ENCODE data around the gene IGFBPL1.
"Not testable (repeated sequence)": the region's sequence is repeated elsewhere in the genome, so short reads cannot be mapped to it uniquely, and the experiment has no call there.

IGFBPL1 gene, protein sequence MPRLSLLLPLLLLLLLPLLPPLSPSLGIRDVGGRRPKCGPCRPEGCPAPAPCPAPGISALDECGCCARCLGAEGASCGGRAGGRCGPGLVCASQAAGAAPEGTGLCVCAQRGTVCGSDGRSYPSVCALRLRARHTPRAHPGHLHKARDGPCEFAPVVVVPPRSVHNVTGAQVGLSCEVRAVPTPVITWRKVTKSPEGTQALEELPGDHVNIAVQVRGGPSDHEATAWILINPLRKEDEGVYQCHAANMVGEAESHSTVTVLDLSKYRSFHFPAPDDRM

DNA sequence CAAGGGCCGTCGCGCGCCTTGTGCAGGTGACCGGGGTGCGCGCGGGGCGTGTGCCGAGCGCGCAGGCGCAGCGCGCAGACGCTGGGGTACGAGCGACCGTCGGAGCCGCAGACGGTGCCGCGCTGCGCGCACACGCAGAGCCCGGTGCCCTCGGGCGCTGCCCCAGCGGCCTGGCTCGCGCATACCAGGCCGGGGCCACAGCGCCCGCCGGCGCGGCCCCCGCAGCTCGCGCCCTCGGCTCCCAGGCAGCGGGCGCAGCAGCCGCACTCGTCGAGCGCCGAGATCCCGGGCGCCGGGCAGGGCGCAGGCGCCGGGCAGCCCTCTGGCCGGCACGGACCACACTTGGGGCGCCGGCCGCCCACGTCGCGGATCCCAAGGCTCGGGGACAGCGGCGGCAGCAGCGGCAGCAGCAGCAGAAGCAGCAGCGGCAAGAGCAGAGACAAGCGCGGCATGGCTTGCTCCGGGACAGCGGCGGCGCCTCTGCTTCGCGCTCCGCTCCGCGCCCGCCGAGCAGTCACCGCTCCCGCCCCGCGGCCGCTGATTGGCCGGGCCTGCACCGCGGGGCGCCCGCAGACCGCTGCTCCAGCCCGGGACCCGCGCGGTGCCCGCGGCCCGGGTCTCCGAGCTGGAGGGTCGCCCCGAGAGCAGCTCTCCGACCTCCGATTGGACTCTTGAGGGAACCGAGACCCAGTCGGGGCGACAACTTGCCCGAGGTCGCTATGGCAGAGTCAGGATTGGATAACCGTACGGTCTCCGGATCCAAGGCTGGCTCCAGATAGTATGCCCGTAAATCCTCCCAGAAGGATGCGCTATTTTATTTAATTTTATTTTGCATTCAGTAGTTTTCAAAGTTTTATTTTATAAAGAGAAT is at the start of gene IGFBPL1:
TSS of gene IGFBPL1 (minus strand) at position 482 of the 871 bp plus-strand sequence. CDS start at position 452, 30 bp downstream.
- ATAC-seq (replicated peaks; ENCODE audit: extremely low read depth, poor library complexity, severe bottlenecking), result no peak

DNA sequence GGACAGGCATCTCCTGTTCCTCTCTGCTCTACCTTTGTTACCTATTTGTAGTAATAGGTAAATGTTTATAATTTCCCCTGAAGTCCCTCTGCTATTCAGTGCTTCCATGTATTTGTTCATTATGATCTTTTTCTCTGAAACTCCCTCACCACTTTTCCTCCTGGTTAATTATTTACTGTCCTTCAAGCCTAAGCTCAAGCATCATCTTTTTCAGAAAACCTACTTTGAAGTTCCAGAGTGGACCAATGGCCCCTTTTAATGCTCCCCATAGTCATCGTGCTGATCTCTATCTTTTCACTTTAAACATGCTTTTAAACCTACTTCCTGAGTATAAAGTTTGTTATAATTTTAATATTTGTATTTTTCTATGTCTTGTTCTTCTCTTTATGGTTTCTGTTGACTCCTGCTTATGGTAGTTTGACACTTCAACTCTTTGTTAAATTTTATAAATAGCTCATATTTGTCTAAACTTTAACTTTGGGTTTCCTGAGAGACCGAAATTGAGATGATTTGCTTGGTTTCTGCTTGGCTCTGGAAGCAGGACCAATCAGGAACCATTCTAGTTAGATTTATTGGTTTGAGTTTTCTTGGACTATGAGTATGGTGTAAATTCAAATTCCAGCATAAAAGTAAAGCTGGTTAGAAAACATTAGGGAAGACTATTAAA is 48.5 kb upstream of the IGFBPL1 start:
- not testable (repeated sequence) for H3K36me3 Mint-ChIP-seq (ENCODE audit: insufficient read depth); H3K9me3 Mint-ChIP-seq

More for the DNA sequence above, at the start of gene IGFBPL1:
- H3K27me3 Mint-ChIP-seq, result peaks cover 86% of the 10 kb centered on the region
- no peak within 1 kb of the TSS for H3K27ac Mint-ChIP-seq (ENCODE audit: low read depth)
- H3K36me3 Mint-ChIP-seq (ENCODE audit: insufficient read depth), result no peaks in the 10 kb centered on the region
- no peaks in the 10 kb centered on the region for H3K4me1 Mint-ChIP-seq
- no peak for DNase-seq (ENCODE audit: low spot score in 2 of 2)
- no peaks in the 10 kb centered on the region for H3K9me3 Mint-ChIP-seq
- peak within 1 kb of the TSS; percentile 60 for H3K4me3 Mint-ChIP-seq

DNA sequence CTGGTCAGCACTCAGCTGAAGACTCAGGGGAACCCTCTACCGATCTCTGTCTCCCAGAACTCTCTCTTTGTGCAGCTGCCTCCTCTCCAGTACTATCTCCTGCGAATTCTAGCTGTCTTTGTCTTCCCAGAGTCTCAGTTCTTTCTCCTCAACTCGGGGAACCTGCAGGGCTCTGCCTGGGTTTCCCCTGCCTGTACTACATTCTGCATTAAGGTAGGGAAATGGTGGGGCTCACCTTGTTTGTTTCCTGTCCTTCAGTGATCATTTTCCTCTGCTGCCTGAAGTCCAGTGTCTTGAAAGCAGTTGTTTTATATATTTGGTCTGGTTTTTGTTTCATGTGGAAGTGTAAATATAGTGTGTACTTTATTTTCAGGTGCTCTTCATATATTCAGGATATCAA is 43.1 kb upstream of the IGFBPL1 start:
- Mint-ChIP-seq H3K36me3 (ENCODE audit: insufficient read depth) (no peaks in the 10 kb centered on the region), H3K9me3 (no peaks in the 10 kb centered on the region), H3K4me3 (no peak overlapping the region), H3K4me1 (no peaks in the 10 kb centered on the region), H3K27ac (ENCODE audit: low read depth) (no peak overlapping the region), H3K27me3 (peaks cover 34% of the 10 kb centered on the region)
- no peak for DNase-seq (ENCODE audit: low spot score in 2 of 2)
- ATAC-seq (replicated peaks; ENCODE audit: extremely low read depth, poor library complexity, severe bottlenecking), result no peak

More for the DNA sequence above, 48.5 kb upstream of the IGFBPL1 start:
- H3K27me3 Mint-ChIP-seq, result peaks cover 40% of the 10 kb centered on the region
- H3K4me1 Mint-ChIP-seq; ATAC-seq (replicated peaks; ENCODE audit: extremely low read depth, poor library complexity, severe bottlenecking); H3K27ac Mint-ChIP-seq (ENCODE audit: low read depth); DNase-seq (ENCODE audit: low spot score in 2 of 2); H3K4me3 Mint-ChIP-seq: not testable (repeated sequence)

DNA sequence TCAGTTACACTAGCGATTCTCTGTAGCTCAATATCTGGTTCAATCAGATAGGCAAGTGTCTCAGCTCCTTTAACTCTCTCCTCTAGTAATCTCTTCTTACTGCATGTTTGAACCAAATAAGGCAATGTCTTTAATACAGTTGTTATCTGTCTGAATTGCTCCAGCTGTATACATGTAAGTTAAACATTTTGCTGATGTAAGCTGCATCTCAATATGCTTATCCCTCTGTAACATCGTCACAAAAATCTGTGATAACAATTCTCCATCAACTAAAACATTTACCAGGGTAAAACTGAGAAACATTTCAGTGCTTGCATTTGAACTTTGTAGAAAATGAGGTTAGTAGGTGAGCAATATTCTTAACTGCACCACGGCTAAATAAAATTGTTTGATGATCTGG is 29.6 kb upstream of the IGFBPL1 start:
- ATAC-seq (replicated peaks; ENCODE audit: extremely low read depth, poor library complexity, severe bottlenecking) (no peak), DNase-seq (ENCODE audit: low spot score in 2 of 2) (no peak)
- peaks cover 2% of the 10 kb centered on the region for H3K36me3 Mint-ChIP-seq (ENCODE audit: insufficient read depth)
- H3K27me3 Mint-ChIP-seq, result peaks cover 28% of the 10 kb centered on the region
- peaks cover 11% of the 10 kb centered on the region for H3K9me3 Mint-ChIP-seq
- no peaks in the 10 kb centered on the region for H3K4me1 Mint-ChIP-seq
- no peak overlapping the region for H3K27ac Mint-ChIP-seq (ENCODE audit: low read depth)
- no peak overlapping the region for H3K4me3 Mint-ChIP-seq

DNA sequence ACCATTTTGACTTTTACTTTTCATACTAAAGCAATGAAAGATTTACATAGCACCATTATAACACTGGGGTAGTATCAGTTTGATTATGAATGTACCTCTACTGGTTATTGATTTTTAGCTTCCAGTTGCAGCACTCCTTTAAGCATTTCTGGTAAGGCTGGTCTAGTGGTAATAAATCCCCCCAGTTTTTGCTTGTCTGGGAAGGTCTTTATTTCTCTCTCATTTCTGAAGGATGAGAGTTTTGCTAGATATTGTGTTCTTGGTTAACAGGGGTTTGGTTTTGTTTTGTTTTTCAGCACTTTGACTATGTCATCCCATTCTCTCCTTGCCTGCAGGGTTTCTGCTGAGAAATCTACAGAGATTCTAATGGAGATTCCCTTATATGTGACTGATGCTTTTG is 26.9 kb upstream of the IGFBPL1 start:
- H3K4me1 Mint-ChIP-seq, result no peaks in the 10 kb centered on the region
- H3K4me3 Mint-ChIP-seq, result no peak overlapping the region
- no peak for ATAC-seq (replicated peaks; ENCODE audit: extremely low read depth, poor library complexity, severe bottlenecking)
- H3K27me3 Mint-ChIP-seq, result peaks cover 54% of the 10 kb centered on the region
- peaks cover 2% of the 10 kb centered on the region for H3K36me3 Mint-ChIP-seq (ENCODE audit: insufficient read depth)
- DNase-seq (ENCODE audit: low spot score in 2 of 2), result no peak
- no peak overlapping the region for H3K27ac Mint-ChIP-seq (ENCODE audit: low read depth)
- H3K9me3 Mint-ChIP-seq, result peaks cover 11% of the 10 kb centered on the region

DNA sequence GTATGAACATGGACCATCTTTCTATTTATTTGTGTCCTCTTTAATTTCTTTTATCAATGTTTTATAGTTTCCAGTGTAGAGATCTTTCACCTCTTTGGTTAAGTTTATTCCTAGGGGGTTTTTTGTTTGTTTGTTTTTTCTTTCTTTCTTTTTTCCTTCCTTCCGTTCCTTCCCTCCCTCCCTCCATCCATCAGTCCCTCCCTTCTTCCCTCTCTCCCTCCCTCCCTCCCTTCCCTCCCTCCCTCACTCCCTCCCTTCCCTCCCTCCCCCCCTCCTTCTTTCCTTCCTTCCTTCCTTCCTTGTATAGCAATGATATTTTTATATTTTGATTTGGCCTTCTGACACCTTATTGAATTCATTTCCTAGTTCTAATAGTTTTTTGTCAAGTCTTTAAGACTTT is 23.4 kb upstream of the IGFBPL1 start:
- ATAC-seq (replicated peaks; ENCODE audit: extremely low read depth, poor library complexity, severe bottlenecking) (no peak), DNase-seq (ENCODE audit: low spot score in 2 of 2) (no peak)
- peaks cover 2% of the 10 kb centered on the region for H3K36me3 Mint-ChIP-seq (ENCODE audit: insufficient read depth)
- no peak overlapping the region for H3K27ac Mint-ChIP-seq (ENCODE audit: low read depth)
- peaks cover 11% of the 10 kb centered on the region for H3K9me3 Mint-ChIP-seq
- H3K27me3 Mint-ChIP-seq, result peaks cover 66% of the 10 kb centered on the region
- H3K4me3 Mint-ChIP-seq, result no peak overlapping the region
- no peaks in the 10 kb centered on the region for H3K4me1 Mint-ChIP-seq

DNA sequence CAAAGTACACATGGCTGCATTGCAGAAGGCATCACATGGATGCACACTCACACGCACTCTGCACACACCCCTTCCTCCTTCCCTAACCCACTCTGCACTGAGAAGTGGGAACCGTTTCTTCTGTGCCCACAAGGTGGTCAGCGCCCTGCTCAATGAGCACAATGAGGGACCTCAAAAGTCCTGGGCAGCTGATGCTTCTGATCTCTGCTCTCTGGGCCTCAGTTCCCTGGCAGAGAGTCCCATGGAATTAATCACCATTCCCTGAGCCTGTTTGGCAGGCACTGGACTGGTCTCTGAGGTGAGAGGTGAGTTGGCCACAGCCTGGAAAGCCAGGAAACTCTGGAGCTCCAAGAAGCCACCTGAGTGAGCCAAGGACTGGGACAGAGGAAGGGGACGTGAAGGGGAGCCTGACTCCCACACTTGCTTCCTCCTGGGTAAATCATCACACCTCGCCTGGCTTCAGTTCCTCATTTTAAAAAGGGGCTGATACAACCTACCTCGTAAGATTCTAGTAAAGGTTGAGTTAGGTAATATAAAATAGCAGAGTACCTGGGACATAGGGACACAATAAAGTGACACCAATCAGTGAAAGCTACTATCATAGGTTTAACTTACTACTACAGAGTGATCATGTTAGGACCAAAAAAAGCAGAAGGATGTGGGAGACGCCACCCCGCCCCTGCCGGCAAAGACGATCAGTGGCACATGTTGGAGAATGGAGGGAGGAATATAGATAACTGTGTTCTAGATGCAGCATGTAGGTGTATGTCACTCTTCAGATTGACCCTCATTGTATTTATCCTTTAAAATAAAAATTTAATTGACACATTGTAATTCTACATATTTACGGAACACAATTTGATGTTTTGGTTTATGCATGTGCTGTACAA is 21.1 kb upstream of the IGFBPL1 start:
- Mint-ChIP-seq H3K36me3 (ENCODE audit: insufficient read depth) (no peaks in the 10 kb centered on the region), H3K4me1 (no peaks in the 10 kb centered on the region), H3K27ac (ENCODE audit: low read depth) (no peak overlapping the region), H3K9me3 (no peaks in the 10 kb centered on the region), H3K4me3 (no peak overlapping the region), H3K27me3 (peaks cover 68% of the 10 kb centered on the region)
- no peak for ATAC-seq (replicated peaks; ENCODE audit: extremely low read depth, poor library complexity, severe bottlenecking)
- no peak for DNase-seq (ENCODE audit: low spot score in 2 of 2)

DNA sequence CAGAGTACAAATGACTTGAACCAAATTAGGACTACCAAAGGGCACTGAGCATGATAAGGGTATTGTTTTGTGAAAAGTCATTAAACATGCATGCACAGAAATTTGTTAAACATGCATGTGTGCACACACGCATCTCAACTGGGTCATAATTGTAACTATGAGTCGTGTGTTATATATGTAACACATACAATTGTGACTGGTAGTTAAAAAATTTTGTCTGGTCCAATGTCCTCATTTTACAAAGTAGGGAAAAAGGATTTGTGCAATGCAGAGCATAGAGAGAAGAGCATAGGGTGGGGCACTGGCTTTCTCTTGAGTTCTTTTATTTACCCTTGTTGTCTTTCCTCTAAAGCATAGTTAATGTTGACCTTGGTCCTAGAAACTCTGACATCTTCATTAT is 19.3 kb upstream of the IGFBPL1 start:
- DNase-seq (ENCODE audit: low spot score in 2 of 2) (no peak), ATAC-seq (replicated peaks; ENCODE audit: extremely low read depth, poor library complexity, severe bottlenecking) (no peak)

DNA sequence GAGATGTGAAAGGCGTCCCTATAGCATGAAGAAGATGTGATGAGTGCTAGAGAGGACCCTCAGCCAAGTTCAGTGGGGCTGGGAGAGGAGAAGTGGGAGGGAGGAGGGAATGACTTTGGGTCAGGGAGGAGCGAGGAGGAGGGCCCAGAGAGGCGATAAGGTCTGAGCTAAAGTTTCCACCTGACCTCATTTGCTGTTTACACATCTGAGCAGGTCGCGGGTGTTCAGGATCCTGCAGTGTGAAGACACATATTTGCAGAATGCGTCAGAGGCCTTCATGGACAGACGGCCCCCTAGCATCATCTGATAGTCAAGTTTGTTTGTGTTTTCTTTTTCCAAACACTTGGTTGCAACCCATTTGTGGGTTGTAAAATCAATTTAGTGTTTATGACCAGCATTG is 18.9 kb upstream of the IGFBPL1 start:
- H3K4me1 Mint-ChIP-seq, result no peaks in the 10 kb centered on the region
- no peak overlapping the region for H3K27ac Mint-ChIP-seq (ENCODE audit: low read depth)
- H3K36me3 Mint-ChIP-seq (ENCODE audit: insufficient read depth), result no peaks in the 10 kb centered on the region
- ATAC-seq (replicated peaks; ENCODE audit: extremely low read depth, poor library complexity, severe bottlenecking), result no peak
- DNase-seq (ENCODE audit: low spot score in 2 of 2), result no peak
- H3K4me3 Mint-ChIP-seq, result no peak overlapping the region
- peaks cover 70% of the 10 kb centered on the region for H3K27me3 Mint-ChIP-seq
- no peaks in the 10 kb centered on the region for H3K9me3 Mint-ChIP-seq

More for the DNA sequence above, 19.3 kb upstream of the IGFBPL1 start:
- H3K27ac Mint-ChIP-seq (ENCODE audit: low read depth), result no peak overlapping the region
- H3K4me3 Mint-ChIP-seq, result no peak overlapping the region
- H3K4me1 Mint-ChIP-seq, result no peaks in the 10 kb centered on the region
- no peaks in the 10 kb centered on the region for H3K36me3 Mint-ChIP-seq (ENCODE audit: insufficient read depth)
- peaks cover 70% of the 10 kb centered on the region for H3K27me3 Mint-ChIP-seq
- no peaks in the 10 kb centered on the region for H3K9me3 Mint-ChIP-seq

DNA sequence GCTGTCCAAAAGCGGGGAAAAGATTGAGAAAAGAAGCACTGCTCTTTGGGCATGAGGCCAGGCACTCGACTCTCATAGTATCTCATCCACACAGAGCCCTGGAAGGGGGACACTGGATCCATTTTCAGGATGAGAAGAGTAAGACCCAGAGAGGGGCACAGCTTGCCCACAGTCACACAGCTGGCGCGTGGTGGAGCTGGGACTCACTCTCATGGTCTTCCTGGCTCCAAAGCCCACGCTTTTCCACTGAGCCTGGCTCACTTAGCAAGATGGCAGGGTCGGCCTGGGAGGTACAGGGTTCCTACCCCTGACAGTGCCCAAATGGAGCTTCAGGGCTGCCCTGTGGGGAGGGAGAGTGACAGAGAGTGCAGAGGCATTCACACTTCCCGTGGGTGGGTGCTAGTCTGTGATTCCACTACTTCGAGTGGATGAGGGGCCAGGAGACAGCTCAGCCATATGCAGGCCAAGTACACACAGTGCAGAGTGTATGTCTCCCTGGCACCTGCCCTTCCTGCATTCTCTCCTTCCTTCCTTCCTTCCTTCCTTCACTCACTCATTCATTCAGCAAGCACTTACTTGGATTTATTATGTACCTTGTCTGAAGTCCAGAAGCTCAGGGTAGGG is 18.3 kb upstream of the IGFBPL1 start:
- no peak overlapping the region for H3K4me3 Mint-ChIP-seq
- no peak overlapping the region for H3K27ac Mint-ChIP-seq (ENCODE audit: low read depth)
- no peak for ATAC-seq (replicated peaks; ENCODE audit: extremely low read depth, poor library complexity, severe bottlenecking)
- H3K4me1 Mint-ChIP-seq, result no peaks in the 10 kb centered on the region
- no peak for DNase-seq (ENCODE audit: low spot score in 2 of 2)
- no peaks in the 10 kb centered on the region for H3K36me3 Mint-ChIP-seq (ENCODE audit: insufficient read depth)
- H3K27me3 Mint-ChIP-seq, result peaks cover 70% of the 10 kb centered on the region
- no peaks in the 10 kb centered on the region for H3K9me3 Mint-ChIP-seq

DNA sequence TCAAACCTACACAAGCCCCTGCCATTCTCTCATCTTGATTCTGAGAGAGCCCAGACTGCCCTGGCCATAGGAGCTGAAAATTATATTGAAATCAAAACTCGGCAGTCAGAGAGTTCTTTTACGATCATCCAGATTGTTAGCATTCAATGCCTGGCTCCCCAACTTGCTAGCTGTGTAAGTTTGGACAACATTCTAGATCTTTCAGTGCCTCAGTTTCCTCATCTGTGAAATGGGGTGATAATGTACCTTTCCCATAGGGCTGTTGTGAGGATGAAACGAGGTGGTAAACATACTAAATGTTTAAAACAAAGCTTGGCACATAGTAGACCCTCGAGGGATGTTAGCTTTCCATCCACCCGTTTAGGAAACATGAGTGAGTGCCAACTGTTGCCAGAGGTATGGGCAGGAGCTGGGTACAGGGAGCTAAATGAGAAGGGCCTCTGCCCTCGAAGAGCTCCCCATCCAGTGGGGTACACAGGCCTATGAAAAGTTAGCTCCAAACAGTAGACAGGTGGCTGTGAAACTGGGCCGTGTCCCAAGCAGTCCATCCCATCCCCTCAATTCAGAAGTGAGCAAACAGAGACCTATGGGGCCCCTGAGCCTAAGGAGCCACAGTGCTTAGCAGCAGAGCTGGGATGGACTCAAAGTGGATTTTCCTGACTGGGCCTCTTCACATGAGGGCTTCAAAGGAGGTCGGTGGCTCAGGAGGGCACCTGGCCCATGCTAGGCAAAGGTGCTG is 17.3 kb upstream of the IGFBPL1 start:
- no peak overlapping the region for H3K27ac Mint-ChIP-seq (ENCODE audit: low read depth)
- no peaks in the 10 kb centered on the region for H3K36me3 Mint-ChIP-seq (ENCODE audit: insufficient read depth)
- H3K4me1 Mint-ChIP-seq, result no peaks in the 10 kb centered on the region
- H3K4me3 Mint-ChIP-seq, result no peak overlapping the region
- ATAC-seq (replicated peaks; ENCODE audit: extremely low read depth, poor library complexity, severe bottlenecking) (no peak), DNase-seq (ENCODE audit: low spot score in 2 of 2) (no peak)
- no peaks in the 10 kb centered on the region for H3K9me3 Mint-ChIP-seq
- H3K27me3 Mint-ChIP-seq, result peaks cover 67% of the 10 kb centered on the region

Measured in central memory CD8-positive, alpha-beta T cell (primary cell).